COLO668 (cell line): ENCODE results near the gene SCO2.

ENCODE experiments used
- DNase-seq: peaks from one replicate; lab custom pipeline; 2025; ENCODE audit not compliant: unreplicated experiment; lab: John Stamatoyannopoulos, UW

The SCO2 gene, protein sequence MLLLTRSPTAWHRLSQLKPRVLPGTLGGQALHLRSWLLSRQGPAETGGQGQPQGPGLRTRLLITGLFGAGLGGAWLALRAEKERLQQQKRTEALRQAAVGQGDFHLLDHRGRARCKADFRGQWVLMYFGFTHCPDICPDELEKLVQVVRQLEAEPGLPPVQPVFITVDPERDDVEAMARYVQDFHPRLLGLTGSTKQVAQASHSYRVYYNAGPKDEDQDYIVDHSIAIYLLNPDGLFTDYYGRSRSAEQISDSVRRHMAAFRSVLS

DNA sequence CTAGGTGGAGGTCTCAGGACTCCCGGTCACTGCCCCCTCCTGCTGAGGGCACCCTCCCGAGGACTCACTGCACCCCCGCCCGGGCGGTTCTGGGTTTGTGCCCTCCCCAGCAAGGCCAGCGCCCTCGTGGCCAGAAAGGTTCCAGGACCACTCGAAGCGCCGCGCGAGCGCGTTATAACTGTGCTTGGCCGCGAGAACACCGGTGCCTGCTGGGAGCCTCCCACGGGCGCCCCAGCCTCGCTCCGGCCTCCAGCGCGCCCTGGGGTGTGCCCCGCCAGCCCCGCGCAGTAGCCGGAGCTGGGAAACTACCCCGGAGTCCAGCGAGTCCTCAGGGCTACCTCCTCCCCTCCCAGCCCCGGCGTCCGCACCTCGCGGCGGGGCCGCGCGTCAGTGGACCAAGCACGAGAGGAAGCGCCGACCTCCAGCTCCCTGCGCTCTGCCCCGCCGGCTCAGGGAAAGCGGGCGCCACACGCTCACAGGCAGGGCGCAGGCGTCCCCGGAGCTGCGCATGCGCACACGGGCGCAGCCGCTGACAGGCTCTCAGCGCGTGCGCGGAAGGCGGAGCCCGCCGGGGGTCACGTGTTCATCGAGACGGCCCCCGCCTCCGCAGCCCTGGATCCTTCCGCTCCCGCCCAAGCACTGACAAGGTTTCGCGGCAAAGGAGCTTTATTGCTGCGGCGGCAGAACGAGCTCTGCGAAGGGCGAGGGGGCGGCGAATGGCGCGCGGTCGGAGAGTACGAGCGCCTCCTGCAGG, at the start of gene SCO2:
Gene SCO2 (minus strand): TSS at position 495 of the 754 bp plus-strand sequence. CDS start 1,187 bp downstream, outside the sequence.
- peak; percentile 98 for DNase-seq

DNA sequence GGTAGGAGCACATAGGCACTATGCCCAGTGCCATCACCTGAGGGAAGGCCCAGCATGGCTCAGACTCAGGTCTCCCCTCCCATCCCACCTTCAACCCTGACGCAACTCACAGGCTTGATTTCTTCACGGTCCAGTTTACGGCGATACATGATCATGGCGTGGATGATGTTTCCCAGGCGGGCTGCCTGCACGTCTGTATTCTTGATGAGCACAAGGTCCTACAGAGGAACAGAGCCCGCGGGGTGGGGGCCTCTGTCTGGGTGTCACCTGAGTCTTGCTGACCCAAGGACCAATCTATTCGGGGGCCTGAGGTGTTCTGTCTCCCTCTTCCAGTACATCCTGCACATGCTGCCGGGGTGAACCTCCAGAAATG, 49.0 kb upstream of the SCO2 start:
- no peak for DNase-seq

DNA sequence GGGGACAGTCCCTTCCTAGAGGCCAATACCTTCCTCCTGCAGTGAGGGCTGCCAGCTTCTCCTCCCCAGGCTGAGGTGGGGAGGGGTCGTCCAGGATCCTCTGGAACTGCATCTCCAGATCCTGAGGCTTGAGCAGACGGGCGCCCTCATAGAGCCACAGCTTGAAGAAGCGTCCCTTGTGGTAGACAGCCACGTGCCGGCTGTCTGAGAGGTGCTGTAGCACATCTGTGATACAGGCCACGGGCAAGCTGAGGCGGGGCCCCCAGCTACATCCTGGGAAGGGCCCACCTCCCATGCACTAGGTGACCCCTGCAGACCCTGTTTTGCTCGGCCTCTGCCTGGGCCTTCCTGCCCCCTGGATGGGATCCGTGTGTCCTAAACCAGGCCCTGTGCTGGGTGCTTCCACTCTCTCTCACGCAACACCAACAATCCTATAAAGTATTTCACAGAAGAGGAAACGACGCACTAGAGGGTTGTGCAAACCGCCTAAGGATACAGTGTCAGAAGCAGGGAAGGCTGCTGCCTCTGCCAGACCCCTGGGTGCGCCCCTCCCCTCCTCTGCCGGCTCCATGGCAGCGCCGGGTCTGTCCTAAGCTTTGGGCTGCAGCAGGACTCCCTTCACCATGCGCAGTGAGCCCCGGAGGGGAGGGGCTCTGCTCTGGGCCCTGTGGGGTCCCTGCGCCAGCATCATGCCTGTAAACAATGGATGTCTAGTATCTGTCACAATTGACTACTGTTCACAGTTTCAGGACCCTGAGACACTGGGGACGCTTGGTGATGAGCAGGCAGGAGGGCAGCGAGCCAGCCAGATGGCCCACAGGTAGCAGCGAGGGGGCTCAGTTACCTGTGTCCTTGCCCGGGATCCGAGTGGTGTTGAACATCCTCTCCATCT, 48.3 kb upstream of the SCO2 start:
- no peak for DNase-seq

DNA sequence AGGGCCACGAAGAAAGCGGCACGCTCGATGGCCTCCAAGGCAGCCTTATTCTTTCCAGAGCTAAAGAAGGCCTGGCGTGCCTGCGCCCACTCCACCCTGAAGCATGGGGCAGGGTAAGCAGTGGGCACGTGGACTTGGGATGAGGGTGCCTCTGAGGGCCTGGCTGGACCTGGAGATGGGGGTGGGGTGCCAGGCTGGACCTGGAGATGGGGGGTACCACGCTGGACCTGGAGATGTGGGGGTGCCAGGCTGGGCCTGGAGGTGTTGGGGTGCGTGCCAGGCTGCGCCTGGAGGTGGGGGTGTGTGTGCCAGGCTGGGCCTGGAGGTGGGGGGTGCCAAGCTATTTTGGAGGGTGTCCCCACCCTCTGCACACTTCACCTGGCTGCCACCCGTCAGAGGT, 47.6 kb upstream of the SCO2 start:
- DNase-seq: no peak

DNA sequence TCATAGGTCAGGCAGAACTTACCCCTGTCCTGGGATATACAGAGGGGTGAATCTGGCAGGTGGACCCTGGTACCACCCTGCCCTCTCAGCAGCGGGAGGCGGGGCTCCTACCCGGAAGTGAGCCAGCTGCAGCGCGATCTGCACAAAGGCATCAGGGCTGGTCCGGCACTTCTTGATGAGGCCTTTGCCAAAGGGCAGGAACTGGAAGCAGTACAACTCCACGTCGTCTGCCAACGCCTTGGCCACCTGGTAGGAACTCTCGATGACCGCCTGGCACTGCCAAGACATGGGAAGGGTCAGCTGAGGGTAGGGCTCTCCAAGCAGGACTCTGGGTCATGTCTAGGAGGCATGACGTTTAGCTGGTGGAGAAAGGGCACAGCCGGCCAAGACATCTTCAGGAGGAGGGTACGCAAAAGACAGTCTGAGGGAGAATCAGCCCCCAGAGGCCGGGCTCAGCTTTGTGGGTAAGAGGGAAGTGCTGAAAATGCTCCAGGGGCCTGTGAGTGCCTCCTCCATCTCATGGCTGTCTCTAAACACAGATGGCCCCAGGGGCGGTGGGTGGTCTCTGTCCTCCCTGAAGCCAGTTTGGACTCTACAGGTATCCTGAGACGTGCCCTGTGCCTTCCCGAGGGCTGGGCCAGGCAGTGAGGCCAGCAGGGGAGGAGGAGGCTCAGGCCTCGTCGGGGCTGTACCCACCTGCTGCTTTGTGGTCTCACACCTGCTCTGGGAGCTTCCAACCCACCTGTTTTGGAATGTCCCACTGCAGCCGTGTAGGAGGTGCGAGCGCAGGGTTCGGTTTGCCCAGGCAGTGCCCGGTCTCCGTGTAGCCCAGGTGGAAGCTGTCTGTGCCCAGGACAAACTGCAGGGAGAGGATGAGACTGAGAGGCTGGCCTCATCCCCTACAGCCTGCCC, 46.1 kb upstream of the SCO2 start:
- DNase-seq: no peak

DNA sequence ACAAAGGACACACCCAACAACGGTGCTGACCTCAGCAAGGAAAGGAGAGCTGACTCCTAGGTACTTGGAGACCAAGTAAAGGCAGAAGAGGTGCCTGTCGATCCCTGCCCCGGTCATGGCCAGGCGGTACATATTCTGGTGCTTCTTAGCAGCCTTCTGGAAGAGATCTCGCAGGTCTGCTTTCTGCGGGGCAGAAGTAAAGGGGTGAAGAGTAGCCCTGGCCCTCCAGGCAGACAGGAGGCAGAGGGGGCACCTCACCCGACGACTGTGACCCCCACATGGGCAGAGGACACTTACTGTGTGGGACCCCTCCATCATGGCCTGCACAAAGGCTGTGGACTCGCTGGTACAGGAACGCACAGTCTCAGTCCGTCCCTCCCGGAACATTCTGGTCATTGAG, 45.5 kb upstream of the SCO2 start:
- no peak for DNase-seq

DNA sequence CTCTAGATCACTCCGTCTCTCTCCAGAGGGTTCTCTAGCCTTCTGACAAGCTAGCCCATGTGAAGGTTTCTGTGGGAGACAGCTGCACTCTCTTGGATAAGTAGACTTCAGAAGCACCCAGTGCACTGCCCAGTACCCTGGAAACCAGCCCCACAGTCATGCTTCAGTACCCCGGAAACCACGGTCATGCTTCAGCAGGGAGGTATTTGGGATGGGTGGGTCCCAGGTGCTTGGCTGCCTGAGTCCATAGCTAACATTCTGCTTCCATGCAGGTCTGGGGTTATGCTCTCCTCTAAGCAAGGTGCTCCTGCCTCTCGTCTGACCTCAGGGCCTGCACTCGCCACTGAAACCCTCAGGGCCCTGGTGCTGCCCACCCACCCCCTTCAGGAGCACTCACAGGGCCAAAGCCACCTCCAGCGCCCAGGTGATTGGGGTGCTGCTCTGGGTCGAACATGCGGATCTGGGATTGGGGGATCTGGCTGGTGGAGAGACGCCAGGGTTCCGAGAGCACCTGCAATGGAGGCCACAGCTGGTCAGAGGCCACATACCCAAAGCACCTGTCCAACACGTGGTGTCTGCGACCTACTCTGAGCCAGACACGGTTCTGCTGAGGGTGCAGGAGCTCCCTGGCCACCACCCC, 44.6 kb upstream of the SCO2 start:
- peak; percentile 52 for DNase-seq

DNA sequence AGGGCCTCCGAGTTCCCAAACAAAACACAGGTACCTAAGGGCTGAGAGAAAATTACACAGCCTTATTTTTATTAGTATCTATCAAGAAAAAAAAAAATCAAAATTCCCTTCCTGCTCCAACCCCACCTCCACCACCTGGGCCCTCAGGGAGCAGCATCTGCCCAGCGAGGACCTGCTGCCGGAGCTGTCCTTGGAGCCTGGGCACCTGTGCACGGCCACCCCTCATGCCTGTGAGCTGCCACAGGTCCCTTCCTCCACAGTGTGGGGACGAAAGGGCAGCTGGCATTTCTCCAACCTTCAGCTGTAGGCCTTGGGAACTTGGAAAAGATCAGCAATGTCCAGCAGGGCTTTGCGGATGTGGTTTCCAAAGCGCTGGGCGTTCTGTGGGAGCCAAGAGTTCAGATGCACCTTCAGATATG, 43.7 kb upstream of the SCO2 start:
- peak; percentile 39 for DNase-seq

DNA sequence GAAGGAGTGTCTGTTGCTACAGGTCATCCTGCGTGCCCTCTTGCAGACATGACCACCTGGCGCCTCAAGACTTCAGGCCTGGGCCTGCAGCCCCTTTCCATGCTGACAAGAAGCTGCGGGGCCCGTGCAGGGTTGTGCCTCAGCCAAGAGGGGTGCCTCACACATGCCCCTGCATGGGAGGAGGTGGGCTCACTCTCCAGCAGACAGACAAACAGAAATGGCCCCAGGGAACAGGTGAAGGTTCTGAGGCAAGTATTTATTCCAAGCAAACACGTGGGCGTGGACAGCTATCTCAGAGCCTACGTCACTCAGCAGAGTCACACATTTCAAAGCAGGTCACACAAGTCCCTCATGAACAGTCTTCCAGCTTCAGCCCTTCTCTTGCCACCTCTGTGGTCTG, 43.2 kb upstream of the SCO2 start:
- peak; percentile 39 for DNase-seq

DNA sequence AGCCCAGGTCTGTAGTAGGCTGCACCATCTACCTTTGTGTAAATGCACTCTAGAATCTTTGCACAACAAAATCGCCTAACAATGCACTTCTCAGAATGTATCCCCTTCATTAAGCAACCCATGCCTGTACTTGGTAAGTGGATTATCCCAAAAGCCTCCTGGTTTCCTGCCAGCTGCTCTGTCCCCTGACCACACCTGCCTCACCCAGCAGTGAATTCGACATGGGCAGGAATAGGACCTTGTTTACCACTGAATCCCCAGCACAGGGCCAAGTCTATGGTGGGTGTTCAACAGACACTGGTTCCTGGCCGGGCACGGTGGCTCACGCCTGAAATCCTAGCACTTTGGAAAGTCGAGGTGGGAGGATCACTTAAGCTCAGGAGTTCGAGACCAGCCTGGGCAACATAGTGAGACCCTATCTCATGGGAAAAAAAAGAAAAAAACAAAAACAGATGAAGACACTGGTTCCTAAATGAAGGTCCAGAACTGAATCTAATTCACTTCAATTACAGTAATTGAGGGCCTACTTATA, 42.4 kb upstream of the SCO2 start:
- DNase-seq: no peak

DNA sequence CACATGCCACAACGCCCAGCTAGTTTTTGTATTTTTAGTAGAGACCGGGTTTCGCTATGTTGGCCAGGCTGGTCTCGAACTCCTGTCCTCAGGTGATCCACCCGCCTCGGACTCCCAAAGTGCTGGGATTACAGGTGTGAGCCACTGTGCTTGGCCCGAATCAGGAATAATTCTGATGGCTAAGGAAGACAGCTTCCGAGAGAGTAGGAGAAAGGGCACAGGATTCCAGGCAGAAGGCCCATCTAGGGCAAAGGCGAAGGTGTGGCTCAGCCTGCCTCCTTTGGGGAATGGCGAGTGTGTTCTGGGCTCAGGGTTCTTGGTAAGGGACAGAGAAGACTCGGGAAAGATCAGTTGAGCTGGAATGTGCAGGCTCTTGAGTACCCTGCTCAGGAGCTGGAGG, 38.9 kb upstream of the SCO2 start:
- DNase-seq: no peak

DNA sequence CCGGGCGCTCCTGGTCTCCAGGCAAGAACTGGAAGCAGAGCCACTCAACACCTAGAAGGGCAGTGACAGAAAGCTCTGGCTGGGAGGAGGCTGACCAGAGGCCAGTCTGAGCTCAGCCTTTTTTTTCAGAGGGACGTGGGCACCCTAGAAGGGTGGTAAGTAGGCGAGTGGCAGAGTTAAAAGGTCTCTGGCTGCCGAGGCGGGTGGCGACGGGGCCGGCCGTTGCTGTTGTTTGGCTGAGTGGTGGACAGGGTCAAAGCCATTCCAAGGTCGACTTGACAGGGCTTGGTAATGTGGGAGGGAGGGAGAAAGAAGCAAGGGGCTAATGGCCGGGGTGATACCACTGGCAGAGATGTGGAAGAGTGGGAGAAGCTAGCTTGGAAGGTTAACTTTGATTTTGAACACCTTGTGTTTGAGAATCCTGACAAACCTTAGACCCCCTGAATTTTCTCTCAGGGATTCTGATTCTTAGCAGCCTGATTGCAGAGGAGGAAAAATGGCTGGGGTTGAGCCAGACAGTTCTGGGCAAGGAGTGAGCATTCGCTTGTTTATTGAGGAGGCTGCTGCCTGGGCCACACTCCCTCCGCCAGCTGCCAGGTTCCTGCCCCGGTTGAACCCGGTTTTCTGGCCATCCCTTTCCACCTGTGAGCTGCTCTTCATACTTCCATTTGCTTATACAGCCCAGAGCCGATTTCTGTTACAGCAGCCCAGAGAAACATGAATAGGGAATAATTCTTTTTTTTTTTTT, 38.2 kb upstream of the SCO2 start:
- DNase-seq: peak; percentile 8

DNA sequence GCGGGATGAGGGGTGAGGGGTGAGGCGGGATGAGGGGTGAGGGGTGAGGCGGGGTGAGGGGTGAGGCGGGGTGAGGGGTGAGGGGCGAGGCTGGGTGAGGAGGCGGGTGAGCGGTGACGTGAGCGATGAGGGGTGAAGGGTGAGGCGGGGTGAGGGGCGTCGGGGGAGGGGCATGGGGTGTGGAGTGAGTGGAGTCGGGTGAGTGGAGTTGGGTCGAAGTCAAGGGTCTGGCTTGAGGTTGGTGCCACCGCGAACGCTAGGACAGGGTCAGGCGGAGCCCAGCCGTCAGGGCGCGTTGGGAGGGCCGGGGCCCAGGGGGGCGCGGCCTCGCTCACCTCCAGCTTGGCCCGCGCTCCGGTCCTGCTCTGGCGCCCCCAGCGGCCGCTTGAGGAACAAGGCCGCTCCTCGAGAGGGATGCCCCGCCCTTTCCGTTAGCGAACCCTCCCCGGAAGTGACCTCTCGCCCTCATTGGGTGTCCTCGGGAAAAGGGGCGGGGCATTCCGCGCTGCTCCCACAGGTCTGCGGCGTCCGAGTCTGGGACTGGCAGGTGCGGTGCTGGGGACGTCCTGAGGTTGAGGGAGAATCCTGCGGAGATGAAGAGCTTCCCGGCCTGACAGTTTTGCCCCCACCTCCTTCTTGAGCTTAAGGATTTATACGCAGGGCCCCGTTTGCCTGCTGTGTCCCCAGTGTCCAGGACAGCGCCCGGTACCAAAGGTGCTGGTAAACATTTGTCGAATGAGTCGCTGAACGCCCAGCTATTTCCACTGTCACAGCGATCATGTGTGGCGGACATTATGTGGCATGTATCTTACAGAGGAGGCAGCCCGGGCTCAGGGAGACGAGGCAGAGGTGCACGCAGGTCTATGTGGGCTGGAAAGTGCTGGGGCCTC, 37.4 kb upstream of the SCO2 start, which contains the start of gene SYCE3:
Gene SYCE3 (minus strand): TSS at position 397 of the 890 bp plus-strand sequence. CDS start 6,514 bp downstream, outside the sequence.
- peak; percentile 98 for DNase-seq

DNA sequence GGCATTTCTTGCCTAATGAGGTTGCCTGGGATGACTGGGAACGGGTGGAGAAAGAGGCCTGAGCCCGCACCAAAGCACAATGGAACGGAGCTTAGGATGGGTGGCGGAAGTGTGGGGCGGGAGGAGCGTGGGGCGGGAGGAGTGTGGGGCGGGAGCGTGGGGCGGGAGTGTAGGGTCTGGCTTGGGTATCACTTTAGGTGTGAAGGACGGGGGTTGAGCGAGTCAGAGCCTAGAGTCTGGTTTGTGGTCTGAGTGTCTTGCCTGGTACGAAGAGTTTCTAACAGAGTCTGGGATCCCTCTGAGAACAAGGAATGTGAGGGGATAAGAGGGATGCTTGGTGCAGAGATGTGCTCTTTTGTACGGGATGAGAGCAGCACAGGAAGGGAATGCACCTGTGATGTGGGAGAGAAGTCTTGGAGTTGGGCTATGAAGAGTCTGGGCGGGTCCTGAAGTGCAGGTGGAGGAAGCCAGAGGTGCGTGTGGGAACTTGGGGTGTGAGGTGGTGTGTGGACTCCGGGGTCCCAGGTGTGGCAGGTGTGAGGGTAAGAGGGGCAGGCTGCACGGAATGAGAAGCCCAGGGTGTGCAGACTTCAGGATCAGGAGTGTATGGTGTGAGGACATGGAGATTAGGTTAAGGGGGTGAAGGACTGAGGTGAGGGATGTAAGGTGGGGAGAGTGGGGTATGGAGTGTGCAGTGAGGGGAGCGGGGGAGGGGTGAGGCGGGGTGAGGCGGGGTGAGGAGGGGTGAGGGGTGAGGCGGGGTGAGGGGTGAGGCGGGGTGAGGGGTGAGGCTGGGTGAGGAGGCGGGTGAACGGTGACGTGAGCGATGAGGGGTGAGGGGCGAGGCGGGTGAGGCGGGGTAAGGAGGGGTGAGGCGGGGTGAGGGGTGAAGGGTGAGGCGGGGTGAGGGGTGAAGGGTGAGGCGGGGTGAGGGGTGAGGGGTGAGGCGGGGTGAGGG, 36.3 kb upstream of the SCO2 start:
- no peak for DNase-seq

DNA sequence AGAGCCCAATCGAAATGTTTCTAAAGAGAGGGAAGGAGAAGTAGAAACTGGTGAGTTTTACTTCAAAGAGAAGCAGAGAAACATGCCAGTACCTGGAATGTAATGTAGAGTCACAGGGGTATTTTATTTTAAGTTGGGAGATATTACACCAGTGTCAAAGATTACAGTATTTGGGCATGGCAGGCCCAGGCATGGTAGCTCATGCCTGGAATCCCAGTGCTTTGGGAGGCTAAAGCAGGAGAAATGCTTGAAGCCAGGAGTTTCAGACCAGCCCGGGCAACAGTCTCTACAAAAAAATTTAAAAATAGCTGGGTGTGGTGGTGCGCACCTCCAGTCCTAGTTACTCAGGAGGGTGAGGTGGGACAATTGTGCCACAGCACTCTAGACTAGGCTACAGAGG, 34.6 kb upstream of the SCO2 start:
- DNase-seq: no peak

DNA sequence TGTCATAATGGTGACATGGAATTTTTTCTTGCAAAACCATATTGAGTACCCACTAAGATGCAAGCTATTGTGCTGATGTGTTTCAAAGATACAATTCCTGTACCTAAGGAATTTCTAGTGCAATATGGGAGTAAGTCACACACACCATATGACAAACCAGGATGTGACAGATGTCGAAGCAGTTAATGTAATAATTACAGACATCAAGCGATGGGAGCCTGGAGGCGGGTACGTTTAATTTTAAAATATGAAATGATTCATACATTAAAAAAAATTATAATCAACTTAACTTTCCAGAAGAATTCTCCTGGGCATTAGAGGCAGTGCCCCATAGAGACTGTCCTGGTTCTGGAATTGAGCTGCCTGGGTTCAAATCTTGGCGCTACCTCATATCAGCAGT, 31.3 kb upstream of the SCO2 start:
- DNase-seq: no peak

DNA sequence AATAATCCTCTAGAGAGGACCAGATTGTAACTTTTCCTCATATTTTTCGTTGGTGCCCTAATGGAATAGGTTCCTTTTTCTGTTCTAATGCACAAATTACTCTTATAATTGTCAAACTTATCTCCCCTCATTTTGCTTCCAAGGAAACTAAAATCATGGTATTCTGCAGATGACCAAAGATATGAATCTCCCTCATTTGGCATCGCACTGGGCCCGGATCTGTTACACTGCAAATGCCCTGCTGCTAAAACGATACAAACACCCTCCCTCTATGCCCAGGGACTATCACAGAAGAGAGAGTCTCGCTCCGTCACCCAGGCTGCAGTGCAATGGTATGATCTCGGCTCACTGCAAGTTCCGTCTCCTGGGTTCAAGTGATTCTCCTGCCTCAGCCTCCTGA, 27.9 kb upstream of the SCO2 start:
- DNase-seq: no peak
